GM10266 (cell line): ENCODE results near the gene MICAL3.
"Not testable (repeated sequence)": the region's sequence is repeated elsewhere in the genome, so short reads cannot be mapped to it uniquely, and the experiment has no call there.

Source experiments
- DNase-seq: peaks from one replicate; pipeline ENCODE4 v3.0.0; 2012; ENCODE audit errors: extremely low spot score
- TF ChIP-seq, protein P1 (sequence below): IDR thresholded peaks from 2 replicates; pipeline ENCODE4 v1.5.1; 2012; ENCODE audit warnings: mild to moderate bottlenecking, low read depth; ENCODE audit not compliant: control insufficient read depth, insufficient read depth; ENCODE audit errors: missing control alignments

Gene MICAL3

DNA sequence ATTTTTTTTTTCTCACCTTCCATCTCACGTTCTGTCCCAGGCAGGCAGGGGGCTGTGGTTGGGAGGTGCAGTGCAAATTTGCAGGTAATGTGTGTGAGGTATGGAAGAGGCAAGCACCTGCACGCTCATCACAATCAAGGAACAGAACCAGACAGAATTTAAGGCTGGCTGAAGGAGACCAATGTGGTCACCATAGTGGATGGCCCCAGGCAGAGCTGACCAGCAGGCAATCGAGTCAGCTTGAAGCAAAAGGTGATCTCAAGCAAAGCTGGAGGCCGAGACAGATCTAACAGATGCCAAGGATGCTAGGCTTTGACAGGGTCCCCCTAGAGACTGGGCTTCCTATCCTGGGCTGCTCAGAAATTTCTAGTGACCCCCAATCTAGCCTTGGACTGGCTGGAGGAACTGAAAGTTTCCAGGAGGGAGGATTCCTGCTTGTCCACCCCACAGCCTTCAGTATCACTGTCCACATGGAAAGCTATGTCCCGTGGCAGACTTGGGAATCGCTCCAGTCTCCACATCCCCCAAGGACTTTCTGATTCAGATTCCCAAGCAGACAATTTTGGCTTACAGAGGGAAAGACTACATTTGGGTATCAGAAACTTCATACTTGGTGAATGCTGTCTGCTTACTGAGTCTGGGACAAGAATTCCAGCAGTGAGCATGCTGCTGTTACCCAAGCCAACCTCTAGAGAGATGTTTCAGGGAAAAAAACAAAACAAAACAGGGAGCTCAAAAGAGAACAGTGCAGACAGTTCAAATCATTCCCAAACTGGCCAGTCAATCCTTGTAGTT, 9.0 kb upstream of the MICAL3 start:
- no peak for DNase-seq
- TF ChIP-seq, protein P1, sequence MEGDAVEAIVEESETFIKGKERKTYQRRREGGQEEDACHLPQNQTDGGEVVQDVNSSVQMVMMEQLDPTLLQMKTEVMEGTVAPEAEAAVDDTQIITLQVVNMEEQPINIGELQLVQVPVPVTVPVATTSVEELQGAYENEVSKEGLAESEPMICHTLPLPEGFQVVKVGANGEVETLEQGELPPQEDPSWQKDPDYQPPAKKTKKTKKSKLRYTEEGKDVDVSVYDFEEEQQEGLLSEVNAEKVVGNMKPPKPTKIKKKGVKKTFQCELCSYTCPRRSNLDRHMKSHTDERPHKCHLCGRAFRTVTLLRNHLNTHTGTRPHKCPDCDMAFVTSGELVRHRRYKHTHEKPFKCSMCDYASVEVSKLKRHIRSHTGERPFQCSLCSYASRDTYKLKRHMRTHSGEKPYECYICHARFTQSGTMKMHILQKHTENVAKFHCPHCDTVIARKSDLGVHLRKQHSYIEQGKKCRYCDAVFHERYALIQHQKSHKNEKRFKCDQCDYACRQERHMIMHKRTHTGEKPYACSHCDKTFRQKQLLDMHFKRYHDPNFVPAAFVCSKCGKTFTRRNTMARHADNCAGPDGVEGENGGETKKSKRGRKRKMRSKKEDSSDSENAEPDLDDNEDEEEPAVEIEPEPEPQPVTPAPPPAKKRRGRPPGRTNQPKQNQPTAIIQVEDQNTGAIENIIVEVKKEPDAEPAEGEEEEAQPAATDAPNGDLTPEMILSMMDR, result no peak

DNA sequence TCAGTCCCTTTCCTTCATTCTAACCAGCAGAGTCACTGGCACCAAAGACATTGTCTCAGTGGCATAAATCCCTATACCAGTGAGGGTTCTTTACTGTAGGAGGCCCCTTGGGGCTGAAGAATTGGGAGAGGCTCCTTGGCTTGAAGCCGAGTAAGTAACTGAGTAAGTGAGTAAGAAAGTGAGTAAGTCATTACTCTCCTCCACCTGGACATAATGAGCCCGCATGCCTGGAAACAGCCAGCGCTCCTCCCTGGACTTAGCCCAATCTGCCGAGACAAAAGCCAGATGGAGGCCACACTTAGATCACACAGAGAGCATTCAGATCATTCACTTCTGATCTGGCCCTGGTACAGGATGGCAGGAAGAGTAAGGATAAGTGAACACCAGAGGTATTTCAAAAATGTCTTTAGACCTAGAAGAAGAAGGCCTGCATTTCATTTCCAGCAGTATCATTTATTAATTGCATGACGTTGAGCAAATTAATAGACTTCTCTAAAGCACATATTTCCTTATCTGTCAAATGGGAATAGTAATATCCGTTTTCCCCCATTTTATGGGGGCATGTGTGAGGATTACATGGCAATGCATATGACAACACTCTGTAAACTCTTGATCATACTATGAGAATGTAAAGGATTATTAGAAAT, 8.2 kb upstream of the MICAL3 start:
- TF ChIP-seq, protein P1, result no peak
- DNase-seq, result no peak

DNA sequence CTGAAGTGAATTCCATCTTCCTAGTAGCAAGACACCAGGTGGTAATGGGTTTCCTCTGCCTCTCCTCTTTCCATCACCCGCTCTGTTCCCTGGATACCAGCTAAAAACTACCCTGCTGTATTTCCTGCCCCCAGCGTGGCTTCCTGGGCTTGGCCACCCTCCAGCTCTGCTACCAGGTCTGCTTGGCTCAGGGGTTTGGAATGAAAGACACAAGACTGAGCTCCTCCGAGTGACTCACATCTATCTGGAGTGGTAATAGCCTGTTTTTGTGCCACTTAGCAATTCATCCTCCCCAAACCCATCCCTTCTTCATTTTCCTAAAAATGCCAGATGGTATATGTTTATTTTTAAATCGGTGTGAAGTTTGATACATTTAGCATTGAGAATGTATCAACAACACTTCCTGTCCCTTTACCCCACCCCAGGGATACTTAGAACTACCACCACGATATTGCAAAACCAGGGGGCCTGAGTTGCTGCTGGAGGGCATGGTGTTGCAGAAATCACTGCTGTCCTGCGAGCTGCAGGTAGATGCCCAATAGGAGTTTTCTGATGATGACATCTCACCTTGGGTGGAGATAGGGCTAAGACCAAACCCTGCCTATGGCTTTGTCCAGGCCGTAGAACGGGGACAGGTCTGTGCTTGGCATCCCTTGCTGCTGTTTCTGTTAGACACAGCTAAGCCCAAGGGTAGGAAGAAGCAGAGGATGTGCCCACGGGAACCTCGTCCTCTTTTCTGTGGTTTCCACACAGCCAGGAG, 7.5 kb upstream of the MICAL3 start:
- DNase-seq, result no peak
- TF ChIP-seq, protein P1, result no peak

DNA sequence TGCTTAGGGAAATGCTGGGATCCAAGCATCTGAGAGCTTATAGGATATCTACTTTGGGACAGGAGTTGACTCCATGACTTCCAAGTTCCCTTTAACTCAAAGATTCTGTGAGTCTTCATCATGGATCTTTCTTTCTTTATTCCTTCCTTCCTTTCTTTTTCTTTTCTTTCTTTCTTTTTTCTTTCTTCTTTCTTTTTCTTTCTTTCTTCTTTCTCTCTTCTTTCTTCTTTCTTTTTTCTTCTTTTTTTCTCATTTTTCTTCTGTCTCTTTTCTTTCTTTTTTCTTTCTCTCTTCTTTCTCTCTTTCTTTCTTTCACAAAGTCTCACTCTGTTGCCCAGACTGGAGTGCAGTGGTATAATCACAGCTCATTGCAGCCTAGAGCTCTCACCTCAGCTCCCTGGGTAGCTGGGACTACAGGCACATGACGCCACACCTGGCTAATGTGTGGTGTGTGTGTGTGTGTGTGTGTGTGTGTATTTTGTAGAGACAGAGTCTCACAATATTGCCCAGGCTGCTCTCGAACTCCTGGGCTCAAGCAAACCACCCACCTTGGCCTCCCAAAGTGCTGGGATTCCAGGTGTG, 5.4 kb upstream of the MICAL3 start:
- DNase-seq, result no peak

DNA sequence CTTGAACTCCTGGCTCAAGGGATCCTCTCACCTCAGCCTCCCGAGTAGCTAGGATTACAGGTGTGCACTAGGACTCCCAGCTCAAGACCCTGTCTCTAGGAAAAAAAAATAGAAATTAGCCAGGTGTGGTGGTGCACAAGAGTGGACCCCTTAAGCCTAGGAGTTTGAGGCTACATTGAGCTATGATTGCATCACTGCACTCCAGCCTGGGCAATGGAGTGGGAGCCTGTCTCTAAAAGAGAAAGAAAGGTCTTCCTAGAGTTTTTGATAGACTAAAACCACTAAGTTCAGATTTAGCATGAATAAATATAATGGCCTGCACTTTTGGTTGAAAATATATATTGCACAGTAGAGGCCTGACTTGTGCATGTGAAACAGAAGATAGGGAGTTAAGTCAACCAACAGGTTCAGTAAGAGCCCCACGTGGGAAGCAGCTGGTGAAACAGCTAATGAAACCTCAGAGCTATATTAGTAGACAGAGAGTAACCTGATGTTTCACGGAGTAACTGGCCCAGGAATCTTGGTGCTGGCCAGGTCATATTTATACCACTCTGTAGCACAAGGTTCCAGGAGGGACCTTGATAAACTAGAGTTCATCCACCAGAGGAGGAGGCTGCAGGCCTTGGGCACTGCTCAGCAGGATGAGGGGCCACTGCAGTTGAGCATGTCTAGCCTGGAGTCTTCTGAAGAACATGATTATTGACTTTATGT, 4.6 kb upstream of the MICAL3 start:
- TF ChIP-seq, protein P1, result no peak
- peak; percentile 65 for DNase-seq

More for the DNA sequence above, 5.4 kb upstream of the MICAL3 start:
- TF ChIP-seq, protein P1, result no peak

DNA sequence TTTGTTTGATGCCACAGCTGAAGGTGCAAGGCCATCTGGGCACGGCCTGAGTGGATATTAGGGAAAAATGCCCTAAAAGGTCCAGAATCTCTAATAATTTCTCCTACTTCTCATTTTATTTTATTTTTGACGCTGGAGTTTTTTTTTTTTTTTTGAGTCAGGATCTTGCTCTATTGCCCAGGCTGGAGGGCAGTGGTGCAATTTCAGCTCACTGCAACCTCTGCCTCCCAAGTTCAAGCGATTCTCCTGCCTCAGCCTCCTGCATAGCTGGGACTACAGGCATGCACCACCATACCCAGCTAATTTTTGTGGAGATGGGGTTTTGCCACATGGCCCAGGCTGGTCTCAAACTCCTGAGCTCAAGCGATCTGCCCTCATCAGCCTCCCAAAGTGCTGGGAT, 1.5 kb upstream of the MICAL3 start:
- not testable (repeated sequence) for DNase-seq
